Naive thymus-derived CD4-positive, alpha-beta T cell (primary cell): Measurements from ENCODE around the gene BMP6. TPM values are rescaled to one million over a fixed set of nuclear protein-coding genes. Genes with fewer than 3 reads are reported as not detected.
A peak's percentile ranks its signal among the peaks of the same experiment; 100 is the strongest.

Experiments
- ATAC-seq: fragments of 150-1000 bp; cut with Tn5 transposase; 2 replicates; pipeline ENCODE4 v1.10.0; 2021; ENCODE audit warnings: mild to moderate bottlenecking, moderate library complexity
- CTCF ChIA-PET: fragments of 350-600 bp; sonication (Branson Sonifier 250); formaldehyde crosslinking; loops from one replicate; lab custom pipeline; 2021; ENCODE audit warnings: antibody characterized with exemption; lab: Charles Lee
- POLR2A ChIA-PET: fragments of 350-600 bp; sonication (Branson Sonifier 250); formaldehyde crosslinking; loops from one replicate; lab custom pipeline; 2021; ENCODE audit warnings: antibody characterized with exemption, inconsistent platforms; lab: Charles Lee
- DNase-seq, 9 donors: peaks; one replicate each; pipeline versions ENCODE4 v3.0.0 to v3.0.0-alpha.2; 2020 to 2022; ENCODE audit warnings: mixed read lengths in 1 of 9
- H3K27ac ChIP-seq: one replicate; pipeline ENCODE4 v1.7.0; 2013; ENCODE audit warnings: mild to moderate bottlenecking, low read depth, low read length, moderate library complexity
- H3K27me3 ChIP-seq, 2 donors: one replicate each; pipeline ENCODE4 v1.7.0; 2013; ENCODE audit warnings: low read length in 2 of 2, mild to moderate bottlenecking in 2 of 2, moderate library complexity in 2 of 2; ENCODE audit not compliant: control insufficient read depth in 2 of 2, insufficient read depth in 2 of 2
- H3K36me3 ChIP-seq, 3 experiments: 1 replicate in 2 of 3; 2 replicates in 1 of 3; pipeline ENCODE4 v1.7.0; 2013; ENCODE audit warnings: low read length in 3 of 3, mild to moderate bottlenecking in 3 of 3, moderate library complexity in 1 of 3; ENCODE audit not compliant: insufficient read depth in 3 of 3, control insufficient read depth in 2 of 3
- H3K4me1 ChIP-seq, 2 donors: one replicate each; pipeline ENCODE4 v1.7.0; 2013; ENCODE audit warnings: low read length in 2 of 2, mild to moderate bottlenecking in 2 of 2, moderate library complexity in 1 of 2; ENCODE audit not compliant: control insufficient read depth in 2 of 2, insufficient read depth in 2 of 2
- H3K4me3 ChIP-seq: 2 replicates; pipeline ENCODE4 v1.7.0; 2013; ENCODE audit warnings: mild to moderate bottlenecking, low read length
- H3K9me3 ChIP-seq, 3 experiments: 1 replicate in 2 of 3; 2 replicates in 1 of 3; pipeline ENCODE4 v1.7.0; 2013; ENCODE audit warnings: low read length in 3 of 3; ENCODE audit not compliant: control insufficient read depth in 2 of 3
- H3K27ac Mint-ChIP-seq, 9 donors: one replicate each; pipeline ENCODE4 v1.8.0; 2020 to 2022; ENCODE audit warnings: mixed read lengths in 9 of 9, mild to moderate bottlenecking in 8 of 9, moderate library complexity in 5 of 9, inconsistent platforms in 2 of 9
- H3K27me3 Mint-ChIP-seq, 5 donors: one replicate each; pipeline ENCODE4 v1.8.0; 2021 to 2022; ENCODE audit warnings: mixed read lengths in 5 of 5, mild to moderate bottlenecking in 1 of 5
- H3K36me3 Mint-ChIP-seq, 5 donors: one replicate each; pipeline ENCODE4 v1.8.0; 2020 to 2022; ENCODE audit warnings: mixed read lengths in 5 of 5, mild to moderate bottlenecking in 3 of 5, inconsistent platforms in 1 of 5
- H3K4me1 Mint-ChIP-seq, 7 donors: one replicate each; pipeline ENCODE4 v1.8.0; 2020 to 2022; ENCODE audit warnings: mixed read lengths in 7 of 7, mild to moderate bottlenecking in 3 of 7, inconsistent platforms in 1 of 7
- H3K4me3 Mint-ChIP-seq, 10 donors: one replicate each; pipeline ENCODE4 v1.8.0; 2020 to 2022; ENCODE audit warnings: mild to moderate bottlenecking in 10 of 10, mixed read lengths in 10 of 10, moderate library complexity in 6 of 10, inconsistent platforms in 2 of 10
- H3K9me3 Mint-ChIP-seq, 11 donors: one replicate each; pipeline ENCODE4 v1.8.0; 2020 to 2022; ENCODE audit warnings: mixed read lengths in 11 of 11, mild to moderate bottlenecking in 4 of 11, inconsistent platforms in 1 of 11, moderate library complexity in 1 of 11
- intact Hi-C, 2 donors: fragments of 100-400 bp; cut with micrococcal nuclease; formaldehyde crosslinking; loops; one replicate each; pipeline ENCODE4 v1.15.1; 2023
- polyA plus RNA-seq, 2 donors: library from polyadenylated mRNA; unstranded; fragments of 300-500 nt; fragmentation: Illumina TruSeq; gene quantifications; one replicate each; pipeline ENCODE4 v1.2.3, GENCODE V29; 2021
- total RNA-seq, 6 experiments: library from RNA in 5 of 6; stranded (reverse) in 5 of 6; gene quantifications; 1 replicate in 5 of 6; 2 replicates in 1 of 6; pipeline ENCODE4 v1.2.3 and lab custom pipeline; 2021 to 2026

BMP6 gene
- total and polyA plus RNA-seq, 7 experiments from 2014 or later: 0.07 to 0.56 (median 0.37) TPM; not detected in 4

DNA sequence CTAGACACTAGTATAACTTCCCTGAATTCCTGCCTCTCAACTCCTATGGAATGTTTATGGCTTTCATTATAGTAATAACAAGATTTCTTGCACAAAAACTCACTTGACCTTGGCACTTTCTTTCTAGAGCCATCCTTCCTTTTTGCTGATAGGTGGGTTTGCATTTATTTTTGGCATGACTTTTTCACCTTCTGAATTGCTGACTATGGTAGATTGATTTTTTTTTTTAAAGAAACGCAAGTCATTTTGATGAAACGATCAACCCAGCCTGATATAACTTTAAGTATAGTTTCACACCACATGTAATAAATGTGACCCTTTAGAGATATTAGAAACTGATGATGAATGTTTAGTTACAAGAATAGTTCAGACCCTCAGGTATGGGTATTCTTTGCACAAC lies 61.8 kb downstream of the BMP6 start:
- Mint-ChIP-seq H3K4me1 (no peaks in the 10 kb centered on the region), H3K27ac (no peak overlapping the region), H3K4me3 (no peak overlapping the region), H3K36me3 (no peaks in the 10 kb centered on the region), H3K27me3 (peaks cover 6 to 33% (median 27%) of the 10 kb centered on the region in 5 donors), H3K9me3 (peaks cover 0 to 2% (median 0%) of the 10 kb centered on the region in 11 donors)
- Histone ChIP-seq H3K36me3 (no peaks in the 10 kb centered on the region), H3K27me3 (no peaks in the 10 kb centered on the region), H3K9me3 (no peaks in the 10 kb centered on the region), H3K27ac (no peak overlapping the region), H3K4me1 (no peaks in the 10 kb centered on the region), H3K4me3 (no peak overlapping the region)
- no peak for ATAC-seq
- DNase-seq: no peak
- intact Hi-C loops: no loop called here
- ChIA-PET POLR2A (no interaction called here), CTCF (no interaction called here)

DNA sequence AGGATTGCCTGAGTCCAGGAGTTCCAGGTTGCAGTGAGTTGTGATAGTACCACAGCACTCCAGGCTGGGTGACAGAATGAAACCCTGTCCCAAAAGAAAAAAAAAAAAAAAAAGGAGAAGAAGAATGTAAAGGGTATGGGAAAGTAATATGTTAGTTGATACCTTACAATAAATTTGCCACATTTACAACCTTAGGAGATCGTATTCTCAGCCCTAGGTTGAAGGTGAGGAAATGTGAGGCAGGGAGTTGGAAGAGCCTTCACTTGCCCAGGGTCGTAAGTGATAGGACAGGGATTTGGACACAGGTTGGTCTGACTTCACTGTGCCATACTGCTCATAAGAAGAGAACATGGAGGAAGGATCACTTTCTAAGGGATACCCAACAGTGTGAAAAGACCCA lies 68.6 kb downstream of the BMP6 start:
- intact Hi-C loops: no loop called here
- ATAC-seq (no peak), DNase-seq (no peak)
- ChIA-PET CTCF (no interaction called here), POLR2A (no interaction called here)
- H3K4me3 ChIP-seq: no peak overlapping the region
- Mint-ChIP-seq H3K36me3 (no peaks in the 10 kb centered on the region), H3K4me1 (no peaks in the 10 kb centered on the region), H3K27me3 (peaks cover 2 to 39% (median 34%) of the 10 kb centered on the region in 5 donors), H3K4me3 (no peak overlapping the region), H3K27ac (no peak overlapping the region), H3K9me3 (peaks cover 0 to 3% (median 0%) of the 10 kb centered on the region in 11 donors)
- H3K27me3 ChIP-seq: no peaks in the 10 kb centered on the region
- no peak overlapping the region for H3K27ac ChIP-seq
- no peaks in the 10 kb centered on the region for H3K36me3 ChIP-seq
- no peaks in the 10 kb centered on the region for H3K4me1 ChIP-seq
- no peaks in the 10 kb centered on the region for H3K9me3 ChIP-seq

DNA sequence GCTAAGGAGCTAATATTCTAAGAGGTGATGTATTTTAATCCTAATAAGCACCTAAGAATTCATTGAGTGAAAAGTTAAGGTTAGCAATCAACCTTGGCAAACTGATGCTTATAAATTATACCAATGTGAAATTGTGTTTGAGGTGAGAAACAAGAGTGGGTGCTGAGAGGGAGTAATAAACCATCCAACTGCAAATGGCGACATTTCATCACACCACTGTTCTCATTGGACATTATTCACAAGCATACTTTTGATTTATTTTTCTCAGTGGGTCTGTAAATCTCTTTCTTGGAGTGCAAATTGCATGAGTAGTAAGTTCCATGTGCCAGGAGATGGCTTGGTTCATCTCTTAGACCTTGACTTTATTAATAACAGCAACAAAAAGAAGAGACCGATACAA lies 71.5 kb downstream of the BMP6 start:
- no peak overlapping the region for H3K27ac Mint-ChIP-seq
- H3K27me3 ChIP-seq: no peaks in the 10 kb centered on the region
- H3K4me3 ChIP-seq: no peak overlapping the region
- ATAC-seq (no peak), DNase-seq (no peak)
- H3K27ac ChIP-seq: no peak overlapping the region
- H3K36me3 Mint-ChIP-seq: no peaks in the 10 kb centered on the region
- intact Hi-C loops: no loop called here
- H3K36me3 ChIP-seq: no peaks in the 10 kb centered on the region
- no peaks in the 10 kb centered on the region for H3K9me3 ChIP-seq
- H3K9me3 Mint-ChIP-seq: peaks cover 0 to 3% (median 0%) of the 10 kb centered on the region in 11 donors
- no peaks in the 10 kb centered on the region for H3K4me1 ChIP-seq
- CTCF ChIA-PET: no interaction called here
- no peaks in the 10 kb centered on the region for H3K4me1 Mint-ChIP-seq
- H3K4me3 Mint-ChIP-seq: no peak overlapping the region
- peaks cover 5 to 26% (median 20%) of the 10 kb centered on the region in 5 donors for H3K27me3 Mint-ChIP-seq
- POLR2A ChIA-PET: no interaction called here

DNA sequence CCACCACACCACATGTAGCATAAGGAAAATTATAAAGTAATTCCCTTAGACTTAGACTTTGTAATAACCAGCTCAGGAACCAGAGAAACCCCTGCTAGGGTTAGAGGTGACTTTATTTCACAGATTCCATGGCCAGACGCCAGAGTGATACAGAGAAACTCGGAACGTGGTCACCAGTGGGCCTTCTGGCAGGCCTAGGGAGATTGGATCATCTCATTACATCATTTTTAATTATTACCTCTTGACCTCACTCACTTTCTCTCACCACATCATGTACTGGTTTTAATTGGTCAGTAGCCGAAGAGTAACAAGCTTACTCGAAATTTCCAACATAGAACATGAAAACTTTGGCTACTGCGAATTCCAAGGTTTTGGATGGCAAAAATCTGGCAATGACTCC lies 72.9 kb downstream of the BMP6 start:
- ATAC-seq (no peak), DNase-seq (no peak)
- Histone ChIP-seq H3K27ac (no peak overlapping the region), H3K36me3 (no peaks in the 10 kb centered on the region), H3K9me3 (no peaks in the 10 kb centered on the region), H3K4me3 (no peak overlapping the region), H3K27me3 (no peaks in the 10 kb centered on the region), H3K4me1 (no peaks in the 10 kb centered on the region)
- intact Hi-C loops: no loop called here
- H3K4me1 Mint-ChIP-seq: no peaks in the 10 kb centered on the region
- peaks cover 0 to 3% (median 0%) of the 10 kb centered on the region in 11 donors for H3K9me3 Mint-ChIP-seq
- POLR2A ChIA-PET: no interaction called here
- H3K36me3 Mint-ChIP-seq: no peaks in the 10 kb centered on the region
- H3K27ac Mint-ChIP-seq: no peak overlapping the region
- H3K4me3 Mint-ChIP-seq: no peak overlapping the region
- CTCF ChIA-PET: no interaction called here
- peaks cover 7 to 24% (median 20%) of the 10 kb centered on the region in 5 donors for H3K27me3 Mint-ChIP-seq

DNA sequence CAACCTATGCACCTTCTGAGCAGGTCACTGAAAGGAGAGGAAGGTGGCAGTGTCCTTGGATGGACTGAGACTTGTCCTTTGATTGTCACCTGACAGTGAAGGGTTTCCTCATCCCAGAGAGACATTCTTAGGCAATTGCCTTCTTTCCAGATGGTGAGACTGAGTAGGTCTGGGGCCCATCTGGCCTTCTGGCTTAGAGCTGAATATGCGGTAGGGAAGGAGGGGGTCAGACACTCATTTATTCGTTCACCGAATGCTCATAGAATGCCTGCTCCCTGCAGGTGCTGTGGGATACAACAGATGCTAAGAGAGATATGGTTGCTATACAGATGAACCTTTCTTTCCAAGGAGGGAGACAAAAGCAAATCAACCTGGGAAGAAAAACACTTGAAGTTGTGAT lies 76.8 kb downstream of the BMP6 start:
- ATAC-seq: no peak
- ChIA-PET CTCF (no interaction called here), POLR2A (no interaction called here)
- intact Hi-C loops: no loop called here
- Mint-ChIP-seq H3K27me3 (peaks cover 3 to 27% (median 9%) of the 10 kb centered on the region in 5 donors), H3K9me3 (peaks cover 0 to 3% (median 0%) of the 10 kb centered on the region in 11 donors), H3K4me3 (no peak overlapping the region), H3K36me3 (no peaks in the 10 kb centered on the region), H3K27ac (no peak overlapping the region), H3K4me1 (no peaks in the 10 kb centered on the region)
- DNase-seq: no peak
- Histone ChIP-seq H3K9me3 (no peaks in the 10 kb centered on the region), H3K27ac (no peak overlapping the region), H3K27me3 (no peaks in the 10 kb centered on the region), H3K4me3 (no peak overlapping the region), H3K36me3 (no peaks in the 10 kb centered on the region), H3K4me1 (no peaks in the 10 kb centered on the region)

DNA sequence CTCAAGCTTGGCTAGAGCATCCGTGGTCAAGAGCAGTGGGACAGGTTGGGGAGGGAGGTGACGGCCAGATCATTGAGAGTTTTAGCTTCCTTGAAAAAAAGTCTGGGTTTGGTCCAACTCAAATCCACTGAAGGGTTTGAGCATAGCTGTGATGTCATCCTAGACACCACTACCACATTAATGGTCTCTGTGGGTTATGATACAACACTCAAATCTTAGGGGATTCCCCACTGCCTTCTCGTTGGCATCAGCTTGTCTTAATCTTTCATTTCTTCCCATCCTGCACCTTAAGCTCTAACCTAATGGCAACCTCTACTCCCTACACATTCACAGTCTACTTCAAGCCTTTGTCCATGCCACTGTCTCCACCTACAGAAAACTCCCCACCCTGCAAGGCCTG lies 77.3 kb downstream of the BMP6 start:
- ChIA-PET POLR2A (no interaction called here), CTCF (no interaction called here)
- H3K4me3 Mint-ChIP-seq: no peak overlapping the region
- intact Hi-C loops: no loop called here
- peaks cover 0 to 3% (median 0%) of the 10 kb centered on the region in 11 donors for H3K9me3 Mint-ChIP-seq
- peak; percentile 20 for ATAC-seq
- Histone ChIP-seq H3K9me3 (no peaks in the 10 kb centered on the region), H3K4me1 (no peaks in the 10 kb centered on the region), H3K36me3 (no peaks in the 10 kb centered on the region), H3K27me3 (no peaks in the 10 kb centered on the region), H3K4me3 (no peak overlapping the region), H3K27ac (no peak overlapping the region)
- H3K36me3 Mint-ChIP-seq: no peaks in the 10 kb centered on the region
- peaks cover 0 to 3% (median 0%) of the 10 kb centered on the region in 7 donors for H3K4me1 Mint-ChIP-seq
- DNase-seq: no peak
- H3K27ac Mint-ChIP-seq: no peak overlapping the region
- peaks cover 0 to 28% (median 9%) of the 10 kb centered on the region in 5 donors for H3K27me3 Mint-ChIP-seq

DNA sequence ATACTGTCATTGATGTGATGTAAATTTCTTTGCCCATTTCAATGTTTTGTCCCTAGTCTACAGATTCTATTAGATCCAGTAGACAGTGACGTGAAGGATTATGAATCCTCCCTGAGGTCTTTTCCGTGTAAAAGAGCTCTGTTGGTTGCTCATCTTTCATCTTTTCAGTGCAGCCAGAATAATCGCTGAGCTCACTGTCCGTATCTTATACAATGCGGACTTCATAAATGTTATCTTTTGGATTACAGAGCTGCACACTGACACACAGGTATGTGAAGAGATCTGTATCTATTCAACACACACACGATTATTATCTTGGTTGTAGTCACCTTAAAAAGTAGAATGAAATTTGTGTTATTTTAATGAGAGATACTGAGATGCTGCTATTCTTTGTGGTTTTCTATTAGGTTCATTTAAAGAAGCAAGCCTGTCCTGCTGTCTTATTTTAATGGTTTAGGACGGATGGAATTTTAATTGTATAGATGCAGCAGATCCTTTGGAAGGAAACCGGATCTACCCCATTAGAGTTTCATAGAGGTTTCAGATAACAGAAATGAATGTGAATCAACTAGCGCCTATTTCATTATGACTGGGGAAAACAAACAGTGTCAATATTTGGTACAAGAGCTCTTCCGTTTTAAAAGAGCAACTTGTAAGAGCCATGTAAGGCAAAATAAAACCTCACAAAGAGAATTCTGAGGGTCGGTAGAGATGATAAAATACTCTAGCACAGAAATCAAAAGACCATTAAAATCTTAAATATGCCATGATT lies 79.4 kb downstream of the BMP6 start:
- Mint-ChIP-seq H3K27me3 (peaks cover under 1 to 32% (median 13%) of the 10 kb centered on the region in 5 donors), H3K4me1 (peaks cover 0 to 3% (median 0%) of the 10 kb centered on the region in 7 donors), H3K4me3 (no peak overlapping the region), H3K9me3 (no peaks in the 10 kb centered on the region), H3K27ac (no peak overlapping the region), H3K36me3 (no peaks in the 10 kb centered on the region)
- Histone ChIP-seq H3K27me3 (no peaks in the 10 kb centered on the region), H3K4me1 (no peaks in the 10 kb centered on the region), H3K9me3 (no peaks in the 10 kb centered on the region), H3K36me3 (no peaks in the 10 kb centered on the region), H3K27ac (no peak overlapping the region), H3K4me3 (no peak overlapping the region)
- POLR2A ChIA-PET: no interaction called here
- intact Hi-C loops: no loop called here
- ATAC-seq (no peak), DNase-seq (no peak)
- CTCF ChIA-PET: no interaction called here
